BLaER1 (cell line): ENCODE data around the gene BLACAT1.

ENCODE experiments used
- H3K27ac ChIP-seq: shearing (Covaris generic); formaldehyde crosslinking; 2 replicates; pipeline ENCODE4 v1.8.1; 2022
- H3K27me3 ChIP-seq: shearing (Covaris generic); formaldehyde crosslinking; 2 replicates; pipeline ENCODE4 v1.8.1; 2022
- H3K36me3 ChIP-seq: shearing (Covaris generic); formaldehyde crosslinking; 2 replicates; pipeline ENCODE4 v1.8.1; 2022
- H3K4me1 ChIP-seq: shearing (Covaris generic); formaldehyde crosslinking; 2 replicates; pipeline ENCODE4 v1.8.1; 2022
- H3K4me2 ChIP-seq: shearing (Covaris generic); formaldehyde crosslinking; 2 replicates; pipeline ENCODE4 v1.8.1; 2022
- H3K4me3 ChIP-seq: shearing (Covaris generic); formaldehyde crosslinking; 2 replicates; pipeline ENCODE4 v1.8.1; 2022
- H3K9ac ChIP-seq: shearing (Covaris generic); formaldehyde crosslinking; 2 replicates; pipeline ENCODE4 v1.8.1; 2022
- H3K9me3 ChIP-seq: shearing (Covaris generic); formaldehyde crosslinking; 2 replicates; pipeline ENCODE4 v1.8.1; 2022
- H4K20me1 ChIP-seq: shearing (Covaris generic); formaldehyde crosslinking; 2 replicates; pipeline ENCODE4 v1.8.1; 2022
- Cebpa-rat ChIP-seq: shearing (Covaris generic); IDR thresholded peaks from 2 replicates; pipeline ENCODE4 v1.8.1; 2022

The BLACAT1 gene

DNA sequence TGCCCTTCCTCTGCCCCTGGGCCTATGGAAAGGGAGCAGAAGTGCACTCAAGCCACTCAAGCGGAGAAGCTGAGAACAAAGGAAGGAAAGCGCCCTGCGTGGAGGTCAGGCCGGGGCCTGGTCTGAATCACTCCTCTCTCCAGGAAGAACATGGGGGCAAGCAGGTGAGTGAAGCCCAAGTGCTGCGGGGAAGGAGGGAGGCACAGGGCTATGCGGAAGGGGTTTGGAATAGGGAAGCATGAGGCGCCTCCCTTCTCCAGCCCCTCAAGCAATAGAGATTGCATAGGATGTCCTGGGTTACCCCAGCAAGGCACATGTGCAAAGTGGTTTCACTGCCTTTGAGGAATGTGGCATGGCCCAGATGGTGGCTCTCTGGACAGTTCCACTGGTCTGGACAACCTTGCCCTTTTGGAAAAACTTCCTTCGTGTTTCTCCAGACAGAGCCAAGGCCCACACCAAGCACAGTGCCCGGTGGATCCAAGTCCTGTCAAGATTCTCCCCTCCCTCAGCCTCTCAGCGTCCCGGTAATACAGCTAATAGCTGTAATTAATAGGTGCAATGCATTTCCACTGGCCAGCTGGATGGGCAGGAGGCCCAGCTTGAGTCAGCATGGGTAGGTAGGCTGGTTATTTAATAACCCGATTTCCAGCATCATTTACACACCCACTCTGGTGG lies 13.7 kb downstream of the BLACAT1 start:
- H3K9me3 ChIP-seq, result no peaks in the 10 kb centered on the region
- H3K4me2 ChIP-seq, result peak overlapping the region; percentile 79
- peaks cover 63% of the 10 kb centered on the region for H3K4me1 ChIP-seq
- peak overlapping the region; percentile 64 for H3K27ac ChIP-seq
- no peaks in the 10 kb centered on the region for H3K36me3 ChIP-seq
- H3K4me3 ChIP-seq, result no peak overlapping the region
- no peak overlapping the region for H3K9ac ChIP-seq
- peaks cover 7% of the 10 kb centered on the region; the same call in 1 of the 2 replicates for H3K27me3 ChIP-seq
- H4K20me1 ChIP-seq, result no peaks in the 10 kb centered on the region
- no peak for TF ChIP-seq Cebpa-rat

- TF ChIP-seq Cebpa-rat, result no peak
- peaks cover 63% of the 10 kb centered on the region for H3K4me1 ChIP-seq
Measured at GRCh38 chr1:205441716-205442050, 14.2 kb downstream of the BLACAT1 start.

DNA sequence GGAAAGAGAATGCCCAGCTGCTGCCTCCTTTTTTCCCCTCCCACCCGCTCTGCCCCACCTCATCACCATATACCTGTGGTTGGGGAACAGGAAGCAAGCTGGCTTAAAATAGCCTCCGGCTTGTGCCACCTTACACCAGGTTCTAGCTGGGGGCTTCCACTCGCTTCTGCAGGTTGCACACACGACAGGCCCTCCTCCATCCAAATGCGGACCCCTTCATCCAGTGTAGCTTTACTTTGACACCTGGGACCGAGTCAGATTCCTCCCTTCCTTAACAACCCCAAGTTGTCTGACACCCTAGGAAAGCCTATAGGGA lies 14.6 kb downstream of the BLACAT1 start:
- Histone ChIP-seq H3K4me1 (peaks cover 63% of the 10 kb centered on the region), H3K4me3 (peak overlapping the region; percentile 54), H3K4me2 (peak overlapping the region; percentile 79), H3K9ac (peak overlapping the region; percentile 66; the same call in 1 of the 2 replicates), H3K9me3 (no peaks in the 10 kb centered on the region), H3K27ac (peak overlapping the region; percentile 83), H4K20me1 (no peaks in the 10 kb centered on the region), H3K27me3 (peaks cover 7% of the 10 kb centered on the region; the same call in 1 of the 2 replicates), H3K36me3 (no peaks in the 10 kb centered on the region)
- TF ChIP-seq Cebpa-rat, result no peak

More at GRCh38 chr1:205441716-205442050, 14.2 kb downstream of the BLACAT1 start:
- H3K36me3 ChIP-seq, result no peaks in the 10 kb centered on the region
- H3K9ac ChIP-seq, result no peak overlapping the region
- H3K4me2 ChIP-seq, result peak overlapping the region; percentile 79
- H3K9me3 ChIP-seq, result no peaks in the 10 kb centered on the region
- no peaks in the 10 kb centered on the region for H4K20me1 ChIP-seq
- H3K4me3 ChIP-seq, result no peak overlapping the region
- peak overlapping the region; percentile 64 for H3K27ac ChIP-seq
- peaks cover 7% of the 10 kb centered on the region; the same call in 1 of the 2 replicates for H3K27me3 ChIP-seq

DNA sequence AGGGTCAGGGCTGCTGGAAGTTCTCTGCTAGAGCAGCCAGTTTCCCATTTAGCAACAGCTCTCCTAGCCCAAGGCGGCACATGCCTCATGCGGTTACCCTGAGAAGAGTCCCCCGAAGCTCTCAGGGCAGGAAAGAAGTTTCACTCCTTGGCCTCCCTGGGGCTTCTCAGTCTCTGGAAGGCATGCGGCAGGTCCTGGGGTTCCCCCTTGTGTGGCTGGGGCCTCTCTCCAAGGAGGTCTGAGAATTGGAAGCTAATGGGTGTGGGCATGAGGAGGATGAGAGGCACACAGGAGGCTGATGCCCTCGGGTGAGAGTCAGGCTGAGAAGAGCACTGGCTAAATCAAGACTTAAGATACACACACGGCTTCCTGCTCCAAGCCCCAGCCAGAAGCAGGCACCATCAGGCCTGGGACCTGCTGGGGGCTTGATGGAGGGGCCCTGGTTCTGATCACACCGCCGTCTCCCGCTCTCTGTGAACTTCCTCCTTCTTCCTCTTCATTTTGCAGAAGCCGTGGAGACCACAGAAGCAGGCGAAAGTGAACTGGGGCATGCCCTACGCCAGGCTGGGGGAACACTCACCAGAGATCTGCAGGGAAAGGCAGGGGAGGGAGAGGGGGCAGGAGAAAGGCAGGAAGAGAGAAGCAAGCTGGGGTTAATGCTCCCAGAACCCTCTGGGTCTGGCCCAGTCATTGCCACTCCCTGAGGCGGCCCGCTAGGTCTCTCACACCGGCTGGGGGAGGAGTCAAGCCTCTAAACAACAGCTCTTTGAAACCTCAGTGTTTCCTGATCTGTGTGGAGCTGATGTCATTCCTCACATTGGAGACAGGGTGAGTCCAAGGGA lies 15.1 kb downstream of the BLACAT1 start:
- peak overlapping the region; percentile 54 for H3K4me3 ChIP-seq
- peaks cover 67% of the 10 kb centered on the region for H3K4me1 ChIP-seq
- no peak for TF ChIP-seq Cebpa-rat
- H3K27me3 ChIP-seq, result peaks cover 7% of the 10 kb centered on the region; the same call in 1 of the 2 replicates
- H3K9ac ChIP-seq, result peak overlapping the region; percentile 66
- no peaks in the 10 kb centered on the region for H3K36me3 ChIP-seq
- no peaks in the 10 kb centered on the region for H4K20me1 ChIP-seq
- H3K4me2 ChIP-seq, result peak overlapping the region; percentile 79
- no peaks in the 10 kb centered on the region for H3K9me3 ChIP-seq
- H3K27ac ChIP-seq, result peak overlapping the region; percentile 83

GRCh38 chr1:205440121-205440475 lies 15.7 kb downstream of the BLACAT1 start:
- peaks cover 69% of the 10 kb centered on the region for H3K4me1 ChIP-seq
- no peaks in the 10 kb centered on the region for H3K36me3 ChIP-seq
- H3K4me3 ChIP-seq, result peak overlapping the region; percentile 54; the same call in 1 of the 2 replicates
- no peak for TF ChIP-seq Cebpa-rat
- peaks cover 3% of the 10 kb centered on the region; the same call in 1 of the 2 replicates for H3K27me3 ChIP-seq
- peak overlapping the region; percentile 83 for H3K27ac ChIP-seq
- H3K9me3 ChIP-seq, result no peaks in the 10 kb centered on the region
- no peaks in the 10 kb centered on the region for H4K20me1 ChIP-seq
- peak overlapping the region; percentile 66 for H3K9ac ChIP-seq
- peak overlapping the region; percentile 79 for H3K4me2 ChIP-seq

DNA sequence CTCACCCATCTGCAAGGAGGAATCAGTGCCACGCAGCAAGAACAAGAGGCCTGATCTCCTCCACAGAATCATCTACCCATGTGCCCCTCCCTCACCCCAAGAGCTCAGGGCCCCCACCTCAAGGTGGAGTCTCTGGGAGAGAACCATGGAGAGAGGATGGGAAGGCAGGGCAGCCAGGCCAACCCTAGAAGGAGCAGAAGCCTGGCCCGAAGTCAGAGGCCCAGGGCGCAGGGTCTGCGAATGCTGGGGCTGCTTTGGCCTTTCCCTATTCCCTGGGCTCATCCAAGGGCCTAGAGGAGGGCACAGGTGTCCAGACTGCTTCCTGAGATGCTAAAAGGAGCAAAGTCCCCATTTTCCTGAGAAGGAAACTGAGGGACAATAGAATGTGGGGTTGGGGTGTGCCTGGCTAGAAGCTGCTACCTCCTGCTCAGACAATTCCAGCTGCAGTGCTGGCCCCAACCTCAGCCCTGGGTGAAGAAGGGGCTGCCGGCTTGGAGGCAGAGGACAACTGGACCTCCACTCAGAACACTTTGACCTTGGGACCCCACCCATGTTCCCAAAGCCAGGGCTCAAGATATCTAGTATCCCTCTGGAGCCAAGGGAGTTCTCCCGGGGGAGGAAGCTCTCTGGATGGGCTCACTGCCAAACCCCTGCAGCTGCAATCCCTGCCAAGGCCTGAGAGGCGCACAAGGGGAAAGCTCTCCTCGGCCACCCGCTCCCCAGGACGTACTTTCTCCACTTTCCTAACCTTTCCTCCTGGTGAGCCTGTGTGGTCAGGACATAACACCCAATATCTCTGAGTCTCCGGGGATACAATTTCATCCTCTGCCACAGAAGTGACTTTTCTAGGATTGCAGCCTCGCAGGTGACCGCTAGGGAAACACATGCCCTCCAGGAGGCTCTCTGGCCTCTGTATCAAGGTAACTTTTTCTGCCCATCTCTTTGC lies 17.4 kb downstream of the BLACAT1 start:
- Histone ChIP-seq H3K4me2 (peak overlapping the region; percentile 79), H3K27ac (peak overlapping the region; percentile 32; the same call in 1 of the 2 replicates), H3K4me1 (peaks cover 65% of the 10 kb centered on the region)

DNA sequence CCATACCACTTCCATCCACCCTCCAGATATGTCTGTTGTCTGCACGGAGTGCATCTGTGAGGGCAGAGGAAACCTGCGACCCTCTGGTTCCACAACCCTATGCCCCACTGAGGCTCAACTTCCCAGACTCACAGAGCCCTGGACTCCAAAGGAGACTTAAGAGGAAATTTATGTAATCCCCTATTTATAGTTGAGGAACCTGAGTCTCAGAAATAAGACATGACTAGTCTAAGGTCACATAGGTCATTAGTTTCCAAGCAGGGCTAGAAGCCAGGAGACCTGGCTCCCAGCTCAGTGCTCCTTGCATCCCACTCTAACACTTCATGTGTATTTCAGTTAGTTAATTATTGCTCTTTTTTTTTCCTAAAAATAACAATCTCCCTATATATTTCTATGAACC lies 18.3 kb downstream of the BLACAT1 start:
- peaks cover 64% of the 10 kb centered on the region for H3K4me1 ChIP-seq
- no peaks in the 10 kb centered on the region for H3K9me3 ChIP-seq
- H3K9ac ChIP-seq, result no peak overlapping the region
- H3K4me2 ChIP-seq, result no peak overlapping the region
- no peaks in the 10 kb centered on the region for H3K27me3 ChIP-seq
- H3K27ac ChIP-seq, result no peak overlapping the region
- TF ChIP-seq Cebpa-rat, result no peak
- no peaks in the 10 kb centered on the region for H3K36me3 ChIP-seq
- H3K4me3 ChIP-seq, result no peak overlapping the region
- H4K20me1 ChIP-seq, result no peaks in the 10 kb centered on the region

More for the DNA sequence above, 17.4 kb downstream of the BLACAT1 start:
- Histone ChIP-seq H3K36me3 (no peaks in the 10 kb centered on the region), H3K9ac (no peak overlapping the region), H3K27me3 (no peaks in the 10 kb centered on the region), H3K4me3 (no peak overlapping the region), H3K9me3 (no peaks in the 10 kb centered on the region), H4K20me1 (no peaks in the 10 kb centered on the region)
- TF ChIP-seq Cebpa-rat, result no peak

- Histone ChIP-seq H3K9me3 (no peaks in the 10 kb centered on the region), H3K4me3 (no peak overlapping the region), H3K27ac (no peak overlapping the region), H3K36me3 (no peaks in the 10 kb centered on the region), H3K9ac (no peak overlapping the region), H3K4me2 (no peak overlapping the region), H3K4me1 (peaks cover 58% of the 10 kb centered on the region), H4K20me1 (no peaks in the 10 kb centered on the region), H3K27me3 (no peaks in the 10 kb centered on the region)
- no peak for TF ChIP-seq Cebpa-rat
Measured at GRCh38 chr1:205436776-205437410, 19.0 kb downstream of the BLACAT1 start.
